LNCAP (cell line): ENCODE data around the gene TTC19.

Experiments
- CTCF ChIP-seq: fragments of 450-650 bp; IDR thresholded peaks from 2 replicates; pipeline ENCODE4 v1.5.1; 2017; ENCODE audit warnings: mild to moderate bottlenecking

Gene TTC19

GRCh38 chr17:15973834-15974233 lies 25.8 kb upstream of the TTC19 start:
- TF ChIP-seq CTCF = no peak

GRCh38 chr17:15977894-15978293 lies 21.7 kb upstream of the TTC19 start:
- TF ChIP-seq CTCF = no peak

- TF ChIP-seq CTCF = no peak
Measured at GRCh38 chr17:15978606-15979005, 21.0 kb upstream of the TTC19 start.

GRCh38 chr17:15981208-15981607 lies 18.4 kb upstream of the TTC19 start:
- TF ChIP-seq CTCF = no peak

GRCh38 chr17:15981646-15982580 lies 17.7 kb upstream of the TTC19 start:
- no peak for TF ChIP-seq CTCF

GRCh38 chr17:15996322-15996721 lies 3.3 kb upstream of the TTC19 start:
- TF ChIP-seq CTCF = no peak

GRCh38 chr17:15998031-15998562 lies 1.5 kb upstream of the TTC19 start:
- no peak for TF ChIP-seq CTCF
